Neural progenitor cell (in vitro differentiated cells): ENCODE measurements around the gene MCCC2. TPM values are rescaled to one million over a fixed set of nuclear protein-coding genes. Genes with fewer than 3 reads are reported as not detected.

Experiments
- DNase-seq: peaks from one replicate; pipeline ENCODE4 v3.0.0-alpha.2; 2016; ENCODE audit warnings: low spot score
- H2AFZ ChIP-seq: fragments of 200-600 bp; sonication (generic); replicated peaks from 2 replicates; pipeline ENCODE4 v1.6.1; 2016; ENCODE audit warnings: antibody characterized with exemption
- H3F3A ChIP-seq: fragments of 200-600 bp; sonication (generic); 2 replicates; pipeline ENCODE4 v1.6.1; 2016; ENCODE audit warnings: antibody characterized with exemption, low read depth
- H3K27ac ChIP-seq: fragments of 200-600 bp; sonication (generic); 2 replicates; pipeline ENCODE4 v1.5.1; 2016; ENCODE audit warnings: mild to moderate bottlenecking
- H3K27me3 ChIP-seq: fragments of 200-600 bp; sonication (generic); 2 replicates; pipeline ENCODE4 v1.6.1; 2016; ENCODE audit warnings: mild to moderate bottlenecking, moderate library complexity
- H3K36me3 ChIP-seq: fragments of 200-600 bp; sonication (generic); 2 replicates; pipeline ENCODE4 v1.5.1; 2016
- H3K4me1 ChIP-seq: fragments of 200-600 bp; sonication (generic); 2 replicates; pipeline ENCODE4 v1.6.1; 2016; ENCODE audit warnings: mixed run types
- H3K4me2 ChIP-seq: fragments of 200-600 bp; sonication (generic); 2 replicates; pipeline ENCODE4 v1.6.1; 2016
- H3K4me3 ChIP-seq: fragments of 200-600 bp; sonication (generic); 2 replicates; pipeline ENCODE4 v1.5.1; 2016
- H3K79me2 ChIP-seq: fragments of 200-600 bp; sonication (generic); 2 replicates; pipeline ENCODE4 v1.6.1; 2016; ENCODE audit warnings: low read depth
- H3K9ac ChIP-seq: fragments of 200-600 bp; sonication (generic); 2 replicates; pipeline ENCODE4 v1.6.1; 2016
- H3K9me3 ChIP-seq: fragments of 200-600 bp; sonication (generic); 2 replicates; pipeline ENCODE4 v1.5.1; 2016; ENCODE audit warnings: low read depth
- H4K20me1 ChIP-seq: fragments of 200-600 bp; sonication (generic); 2 replicates; pipeline ENCODE4 v1.6.1; 2016; ENCODE audit warnings: low read depth
- H3K27ac Mint-ChIP-seq: 3 replicates; pipeline ENCODE4 v1.8.0; 2021; ENCODE audit warnings: mixed read lengths
- H3K27me3 Mint-ChIP-seq: 2 replicates; pipeline ENCODE4 v1.8.0; 2022; ENCODE audit warnings: low read depth, mild to moderate bottlenecking, inconsistent platforms, moderate library complexity, mixed read lengths; ENCODE audit not compliant: insufficient read depth
- H3K36me3 Mint-ChIP-seq: 3 replicates; pipeline ENCODE4 v1.8.0; 2021; ENCODE audit warnings: mixed read lengths
- H3K4me1 Mint-ChIP-seq: 3 replicates; pipeline ENCODE4 v1.8.0; 2021; ENCODE audit warnings: mixed read lengths
- H3K4me3 Mint-ChIP-seq: 3 replicates; pipeline ENCODE4 v1.8.0; 2021; ENCODE audit warnings: mild to moderate bottlenecking, moderate library complexity, mixed read lengths
- H3K9me3 Mint-ChIP-seq: 3 replicates; pipeline ENCODE4 v1.8.0; 2020; ENCODE audit warnings: mixed read lengths
- EZH2 ChIP-seq: fragments of 200-600 bp; sonication (generic); IDR thresholded peaks from 2 replicates; pipeline ENCODE4 v1.6.1; 2017; ENCODE audit warnings: antibody characterized with exemption, mild to moderate bottlenecking, moderate library complexity
- EZH2phosphoT487 ChIP-seq: fragments of 200-600 bp; sonication (generic); IDR thresholded peaks from 2 replicates; pipeline ENCODE4 v1.6.1; 2017; ENCODE audit warnings: antibody characterized with exemption
- total RNA-seq: library from RNA; depleted of rRNA; stranded (reverse); fragments of >200 nt; gene quantifications from 2 replicates; pipeline ENCODE4 v1.2.3, GENCODE V29; 2015; ENCODE audit warnings: low replicate concordance
- TF ChIP-seq, protein P1 (sequence below): fragments of 200-600 bp; sonication (generic); IDR thresholded peaks from 2 replicates; pipeline ENCODE4 v1.5.1; 2017; ENCODE audit warnings: antibody characterized with exemption, mild to moderate bottlenecking

MCCC2 gene
- total RNA-seq, 1 donor from 2014 or later, result 19.8 TPM

DNA sequence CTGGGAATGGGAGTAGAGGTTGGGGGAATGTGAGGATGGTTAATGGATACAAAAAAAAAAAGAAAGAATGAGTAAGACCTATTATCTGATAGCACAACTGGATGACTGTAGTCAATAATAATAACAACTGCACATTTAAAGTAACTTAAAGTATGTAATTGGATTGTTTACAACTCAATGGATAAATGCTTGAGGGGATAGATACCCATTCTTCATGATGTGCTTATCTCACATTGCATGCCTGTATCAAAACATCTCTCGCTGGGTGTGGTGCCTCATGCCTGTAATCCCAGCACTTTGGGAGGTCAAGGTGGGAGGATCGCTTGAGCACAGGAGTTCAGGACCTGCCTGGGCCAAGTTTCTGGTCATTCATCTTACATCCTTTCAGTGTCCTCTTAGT is 34.6 kb downstream of the MCCC2 start:
- Histone ChIP-seq H3K9ac (no peak overlapping the region), H3K4me1 (no peaks in the 10 kb centered on the region), H3K27me3 (no peaks in the 10 kb centered on the region), H3K4me2 (no peak overlapping the region), H2AFZ (no peak overlapping the region), H3K9me3 (no peaks in the 10 kb centered on the region), H3K27ac (no peak overlapping the region), H3K4me3 (no peak overlapping the region), H3K36me3 (no peaks in the 10 kb centered on the region), H4K20me1 (no peaks in the 10 kb centered on the region), H3K79me2 (no peaks in the 10 kb centered on the region), H3F3A (no peaks in the 10 kb centered on the region)
- H3K4me3 Mint-ChIP-seq, result no peak overlapping the region
- H3K27ac Mint-ChIP-seq, result no peak overlapping the region
- H3K36me3 Mint-ChIP-seq, result peaks cover 33% of the 10 kb centered on the region
- TF ChIP-seq EZH2 (no peak), EZH2phosphoT487 (no peak)
- TF ChIP-seq, protein P1, sequence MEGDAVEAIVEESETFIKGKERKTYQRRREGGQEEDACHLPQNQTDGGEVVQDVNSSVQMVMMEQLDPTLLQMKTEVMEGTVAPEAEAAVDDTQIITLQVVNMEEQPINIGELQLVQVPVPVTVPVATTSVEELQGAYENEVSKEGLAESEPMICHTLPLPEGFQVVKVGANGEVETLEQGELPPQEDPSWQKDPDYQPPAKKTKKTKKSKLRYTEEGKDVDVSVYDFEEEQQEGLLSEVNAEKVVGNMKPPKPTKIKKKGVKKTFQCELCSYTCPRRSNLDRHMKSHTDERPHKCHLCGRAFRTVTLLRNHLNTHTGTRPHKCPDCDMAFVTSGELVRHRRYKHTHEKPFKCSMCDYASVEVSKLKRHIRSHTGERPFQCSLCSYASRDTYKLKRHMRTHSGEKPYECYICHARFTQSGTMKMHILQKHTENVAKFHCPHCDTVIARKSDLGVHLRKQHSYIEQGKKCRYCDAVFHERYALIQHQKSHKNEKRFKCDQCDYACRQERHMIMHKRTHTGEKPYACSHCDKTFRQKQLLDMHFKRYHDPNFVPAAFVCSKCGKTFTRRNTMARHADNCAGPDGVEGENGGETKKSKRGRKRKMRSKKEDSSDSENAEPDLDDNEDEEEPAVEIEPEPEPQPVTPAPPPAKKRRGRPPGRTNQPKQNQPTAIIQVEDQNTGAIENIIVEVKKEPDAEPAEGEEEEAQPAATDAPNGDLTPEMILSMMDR, result no peak
- DNase-seq, result no peak
- no peaks in the 10 kb centered on the region for H3K4me1 Mint-ChIP-seq
- peaks cover 1% of the 10 kb centered on the region for H3K9me3 Mint-ChIP-seq
- H3K27me3 Mint-ChIP-seq, result no peaks in the 10 kb centered on the region

DNA sequence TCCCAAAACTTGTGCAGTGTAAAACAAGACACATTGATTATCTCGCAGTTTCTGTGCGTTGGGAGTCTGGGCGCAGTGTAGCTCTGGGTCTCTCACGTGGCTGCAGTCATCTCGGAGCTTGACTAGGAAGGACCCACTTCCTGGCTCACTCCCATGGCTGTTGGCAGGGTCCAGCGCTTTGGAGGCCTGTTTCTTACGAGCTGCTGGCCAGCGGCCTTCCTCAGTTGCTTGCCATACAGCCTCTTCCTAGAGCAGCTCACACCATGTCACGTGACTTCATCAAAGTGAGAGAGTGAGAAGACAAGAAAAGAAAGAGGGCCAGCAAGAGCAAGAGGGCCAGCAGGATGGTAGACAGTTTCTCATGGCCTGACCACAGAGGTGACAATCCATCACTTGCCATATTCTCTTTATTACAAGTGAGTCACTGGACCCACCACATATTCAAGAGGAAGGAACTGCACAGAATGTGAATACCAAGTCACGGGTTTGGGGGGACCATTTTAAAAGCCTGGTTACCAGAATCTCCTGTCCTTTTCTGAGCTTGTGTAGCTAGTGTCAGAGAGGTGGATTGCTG is 36.2 kb downstream of the MCCC2 start:
- Mint-ChIP-seq H3K4me3 (no peak overlapping the region), H3K9me3 (peaks cover 1% of the 10 kb centered on the region), H3K27me3 (no peaks in the 10 kb centered on the region), H3K4me1 (no peaks in the 10 kb centered on the region), H3K36me3 (peaks cover 27% of the 10 kb centered on the region), H3K27ac (no peak overlapping the region)
- Histone ChIP-seq H3K9ac (no peak overlapping the region), H3F3A (no peaks in the 10 kb centered on the region), H4K20me1 (no peaks in the 10 kb centered on the region), H3K27me3 (no peaks in the 10 kb centered on the region), H2AFZ (no peak overlapping the region), H3K9me3 (no peaks in the 10 kb centered on the region), H3K4me2 (no peak overlapping the region), H3K79me2 (no peaks in the 10 kb centered on the region), H3K36me3 (no peaks in the 10 kb centered on the region), H3K27ac (no peak overlapping the region), H3K4me1 (no peaks in the 10 kb centered on the region), H3K4me3 (no peak overlapping the region)
- no peak for DNase-seq
- TF ChIP-seq, protein P1, result no peak

DNA sequence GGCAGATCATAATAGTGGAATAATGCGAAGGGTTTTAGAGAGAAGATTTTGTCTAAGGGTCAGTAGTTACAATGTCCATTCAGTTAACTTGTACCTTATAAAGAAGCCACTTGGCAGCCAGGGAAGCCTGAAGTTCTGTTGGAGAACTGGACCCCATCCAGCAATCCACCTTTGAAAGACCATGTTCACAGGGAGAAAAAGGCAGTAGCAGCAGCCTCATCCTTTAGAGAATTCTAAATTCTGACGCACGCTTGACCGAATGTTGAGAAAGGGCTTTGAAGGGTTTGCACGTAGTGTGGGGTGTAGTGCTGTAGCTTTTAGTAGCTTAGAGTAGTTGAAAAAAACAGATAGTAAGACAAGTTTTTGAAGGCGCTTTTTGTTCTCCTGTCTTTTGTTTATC is 42.8 kb downstream of the MCCC2 start:
- H3K27me3 Mint-ChIP-seq, result peaks cover 3% of the 10 kb centered on the region
- H3K4me3 ChIP-seq, result no peak overlapping the region
- no peaks in the 10 kb centered on the region for H3K9me3 ChIP-seq

More for the DNA sequence above, 42.8 kb downstream of the MCCC2 start:
- Histone ChIP-seq H3K79me2 (no peaks in the 10 kb centered on the region), H2AFZ (no peak overlapping the region), H4K20me1 (no peaks in the 10 kb centered on the region), H3K27me3 (no peaks in the 10 kb centered on the region), H3K27ac (no peak overlapping the region), H3K4me2 (peak overlapping the region; percentile 5), H3K36me3 (no peaks in the 10 kb centered on the region), H3F3A (no peaks in the 10 kb centered on the region), H3K9ac (no peak overlapping the region), H3K4me1 (peaks cover 10% of the 10 kb centered on the region)
- TF ChIP-seq EZH2 (no peak), EZH2phosphoT487 (no peak)
- TF ChIP-seq, protein P1, result no peak
- no peak overlapping the region for H3K27ac Mint-ChIP-seq
- no peaks in the 10 kb centered on the region for H3K9me3 Mint-ChIP-seq
- no peak overlapping the region for H3K4me3 Mint-ChIP-seq
- peaks cover 20% of the 10 kb centered on the region for H3K36me3 Mint-ChIP-seq
- H3K4me1 Mint-ChIP-seq, result peaks cover 10% of the 10 kb centered on the region
- peak; percentile 62 for DNase-seq
